SH-SY5Y (cell line): Measurements from ENCODE around the gene PDIA2.

Experiments used
- GATA2 ChIP-seq: IDR thresholded peaks from 2 replicates; pipeline ENCODE4 v1.6.1; 2011; ENCODE audit warnings: mild to moderate bottlenecking, low read depth, low read length
- GATA3 ChIP-seq: IDR thresholded peaks from 2 replicates; pipeline ENCODE4 v1.6.1; 2011; ENCODE audit warnings: low read depth, mild to moderate bottlenecking, low read length, moderate library complexity

DNA sequence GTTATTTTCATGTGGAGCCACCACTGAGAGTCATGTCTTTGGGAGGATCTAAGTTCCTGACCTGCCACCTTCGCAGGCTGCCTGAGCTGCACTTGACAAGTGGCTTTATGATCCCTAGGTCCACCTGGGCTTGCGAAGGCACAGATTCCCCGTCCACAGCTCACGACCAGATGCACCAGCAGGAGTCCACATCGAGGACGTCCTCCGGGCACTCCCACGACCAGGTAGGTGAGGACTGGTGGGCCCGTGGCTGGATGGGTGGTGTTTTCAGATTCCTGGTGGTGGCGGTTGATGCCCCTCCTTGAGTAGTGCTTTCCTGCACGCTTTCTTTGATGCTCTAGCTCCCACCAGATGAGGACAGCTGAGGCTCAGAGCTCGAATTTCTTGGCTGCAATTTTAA is 33.5 kb upstream of the PDIA2 start:
- TF ChIP-seq GATA2 (no peak), GATA3 (no peak)
